ENCODE data around the gene RUSC1.
"Not testable (repeated sequence)": the region's sequence is repeated elsewhere in the genome, so short reads cannot be mapped to it uniquely, and the experiment has no call there.

The RUSC1 gene

DNA sequence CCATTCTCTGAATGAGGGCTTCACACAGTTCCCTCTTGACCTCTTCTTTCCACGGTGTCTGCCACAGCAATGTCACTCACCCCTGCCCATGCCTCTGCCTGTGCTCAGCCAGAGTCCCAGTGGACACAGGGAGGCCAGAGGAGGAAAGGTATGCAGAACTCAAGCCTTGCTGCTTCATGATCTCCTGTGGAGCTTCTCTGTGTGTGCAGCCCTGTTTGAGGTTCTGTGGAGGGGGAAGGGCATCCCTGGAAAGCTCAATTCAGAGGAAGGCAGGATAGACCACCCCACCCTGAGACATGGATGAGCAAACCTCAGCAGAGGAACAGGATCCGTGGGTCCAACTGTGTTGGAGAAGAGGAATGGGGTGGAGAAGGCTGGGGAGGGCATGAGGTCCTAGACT, 41.4 kb upstream of the RUSC1 start:
- Histone ChIP-seq H3K36me3 (ENCODE audit: insufficient read depth, low read length) (no peaks in the 10 kb centered on the region), H3K27ac (no peak overlapping the region), H3K9me3 (ENCODE audit: low read depth, low read length) (no peaks in the 10 kb centered on the region), H3K9ac (ENCODE audit: insufficient read length) (no peak overlapping the region), H3K4me3 (no peak overlapping the region)
- DNase-seq (ENCODE audit: low read depth, low spot score), result no peak
- TF ChIP-seq EZH2 (IDR thresholded peaks at IDR 0.05) (no peak), FOXP2 (optimal IDR thresholded peaks at IDR 0.05; ENCODE audit: control extremely low read depth, extremely low read length, insufficient read depth) (no peak), POLR2AphosphoS5 (IDR thresholded peaks at IDR 0.05; ENCODE audit: borderline replicate concordance, low read depth, low read length) (no peak)

DNA sequence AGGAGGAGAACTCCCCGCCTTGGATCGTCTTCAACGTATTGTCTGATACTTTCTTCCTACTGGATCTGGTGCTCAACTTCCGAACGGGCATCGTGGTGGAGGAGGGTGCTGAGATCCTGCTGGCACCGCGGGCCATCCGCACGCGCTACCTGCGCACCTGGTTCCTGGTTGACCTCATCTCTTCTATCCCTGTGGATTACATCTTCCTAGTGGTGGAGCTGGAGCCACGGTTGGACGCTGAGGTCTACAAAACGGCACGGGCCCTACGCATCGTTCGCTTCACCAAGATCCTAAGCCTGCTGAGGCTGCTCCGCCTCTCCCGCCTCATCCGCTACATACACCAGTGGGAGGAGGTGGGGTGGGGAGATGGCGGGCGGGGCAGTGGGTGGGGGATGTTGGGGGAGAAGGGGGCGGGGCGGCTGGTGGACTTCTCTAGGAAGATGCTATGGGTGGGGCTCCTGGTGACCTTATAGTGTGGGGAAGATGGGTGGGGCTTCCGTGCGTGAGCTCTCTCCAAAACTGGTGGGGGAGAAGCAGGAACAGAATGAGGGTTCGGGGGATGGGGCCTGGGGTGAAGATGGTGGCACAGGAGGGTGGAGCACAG, 38.1 kb upstream of the RUSC1 start:
- TF ChIP-seq FOXP2 (optimal IDR thresholded peaks at IDR 0.05; ENCODE audit: control extremely low read depth, extremely low read length, insufficient read depth), result no peak
- no peak for TF ChIP-seq POLR2AphosphoS5 (IDR thresholded peaks at IDR 0.05; ENCODE audit: borderline replicate concordance, low read depth, low read length)
- no peak for TF ChIP-seq EZH2 (IDR thresholded peaks at IDR 0.05)
- Histone ChIP-seq H3K36me3 (ENCODE audit: insufficient read depth, low read length) (no peaks in the 10 kb centered on the region), H3K9me3 (ENCODE audit: low read depth, low read length) (no peaks in the 10 kb centered on the region), H3K27ac (no peak overlapping the region), H3K9ac (ENCODE audit: insufficient read length) (no peak overlapping the region), H3K4me3 (no peak overlapping the region)
- no peak for DNase-seq (ENCODE audit: low read depth, low spot score)

DNA sequence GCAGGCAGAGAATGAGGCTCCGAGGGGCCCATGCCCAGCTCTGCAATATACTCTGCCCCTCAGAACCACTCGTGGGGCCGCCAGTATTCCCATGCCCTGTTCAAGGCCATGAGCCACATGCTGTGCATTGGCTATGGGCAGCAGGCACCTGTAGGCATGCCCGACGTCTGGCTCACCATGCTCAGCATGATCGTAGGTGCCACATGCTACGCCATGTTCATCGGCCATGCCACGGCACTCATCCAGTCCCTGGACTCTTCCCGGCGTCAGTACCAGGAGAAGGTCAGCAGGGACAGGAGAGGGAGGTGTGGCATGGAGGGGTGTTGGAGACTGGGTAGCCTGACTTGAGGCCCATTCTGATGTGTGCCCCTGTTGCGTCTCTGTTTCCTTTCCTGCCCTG, 36.2 kb upstream of the RUSC1 start:
- Histone ChIP-seq H3K4me3 (no peak overlapping the region), H3K9ac (ENCODE audit: insufficient read length) (no peak overlapping the region), H3K27ac (no peak overlapping the region), H3K9me3 (ENCODE audit: low read depth, low read length) (no peaks in the 10 kb centered on the region), H3K36me3 (ENCODE audit: insufficient read depth, low read length) (no peaks in the 10 kb centered on the region)
- TF ChIP-seq FOXP2 (optimal IDR thresholded peaks at IDR 0.05; ENCODE audit: control extremely low read depth, extremely low read length, insufficient read depth) (no peak), POLR2AphosphoS5 (IDR thresholded peaks at IDR 0.05; ENCODE audit: borderline replicate concordance, low read depth, low read length) (no peak), EZH2 (IDR thresholded peaks at IDR 0.05) (no peak)
- DNase-seq (ENCODE audit: low read depth, low spot score), result no peak

DNA sequence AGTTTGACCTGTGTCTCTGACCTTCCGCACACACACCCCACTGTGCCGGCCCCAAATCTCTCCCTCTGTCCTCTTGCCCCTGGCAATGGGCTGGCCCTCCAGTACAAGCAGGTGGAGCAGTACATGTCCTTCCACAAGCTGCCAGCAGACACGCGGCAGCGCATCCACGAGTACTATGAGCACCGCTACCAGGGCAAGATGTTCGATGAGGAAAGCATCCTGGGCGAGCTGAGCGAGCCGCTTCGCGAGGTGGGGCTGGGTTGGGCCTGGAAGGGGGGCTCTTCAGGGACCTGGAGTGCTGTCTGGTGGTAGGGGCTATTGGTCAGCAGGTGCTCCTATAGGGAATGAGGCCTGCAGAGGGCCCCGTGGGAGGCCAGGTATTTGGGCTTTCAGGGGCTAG, 35.6 kb upstream of the RUSC1 start:
- Histone ChIP-seq H3K27ac (no peak overlapping the region), H3K9ac (ENCODE audit: insufficient read length) (no peak overlapping the region), H3K9me3 (ENCODE audit: low read depth, low read length) (no peaks in the 10 kb centered on the region), H3K36me3 (ENCODE audit: insufficient read depth, low read length) (no peaks in the 10 kb centered on the region), H3K4me3 (no peak overlapping the region)
- no peak for TF ChIP-seq POLR2AphosphoS5 (IDR thresholded peaks at IDR 0.05; ENCODE audit: borderline replicate concordance, low read depth, low read length)
- no peak for TF ChIP-seq EZH2 (IDR thresholded peaks at IDR 0.05)
- TF ChIP-seq FOXP2 (optimal IDR thresholded peaks at IDR 0.05; ENCODE audit: control extremely low read depth, extremely low read length, insufficient read depth), result no peak
- DNase-seq (ENCODE audit: low read depth, low spot score), result no peak

DNA sequence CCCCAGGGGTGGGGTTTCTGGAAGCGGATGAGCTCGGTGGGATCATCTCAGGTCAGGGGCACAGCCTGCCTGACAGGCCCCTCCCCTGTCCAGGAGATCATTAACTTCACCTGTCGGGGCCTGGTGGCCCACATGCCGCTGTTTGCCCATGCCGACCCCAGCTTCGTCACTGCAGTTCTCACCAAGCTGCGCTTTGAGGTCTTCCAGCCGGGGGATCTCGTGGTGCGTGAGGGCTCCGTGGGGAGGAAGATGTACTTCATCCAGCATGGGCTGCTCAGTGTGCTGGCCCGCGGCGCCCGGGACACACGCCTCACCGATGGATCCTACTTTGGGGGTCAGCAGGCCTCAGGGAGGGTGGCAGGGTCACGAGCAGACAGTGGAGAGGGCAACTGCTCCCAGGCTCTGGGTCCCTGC, 35.1 kb upstream of the RUSC1 start:
- Histone ChIP-seq H3K9me3 (ENCODE audit: low read depth, low read length) (no peaks in the 10 kb centered on the region), H3K36me3 (ENCODE audit: insufficient read depth, low read length) (no peaks in the 10 kb centered on the region), H3K27ac (no peak overlapping the region), H3K9ac (ENCODE audit: insufficient read length) (no peak overlapping the region), H3K4me3 (no peak overlapping the region)
- no peak for TF ChIP-seq EZH2 (IDR thresholded peaks at IDR 0.05)
- no peak for TF ChIP-seq FOXP2 (optimal IDR thresholded peaks at IDR 0.05; ENCODE audit: control extremely low read depth, extremely low read length, insufficient read depth)
- TF ChIP-seq POLR2AphosphoS5 (IDR thresholded peaks at IDR 0.05; ENCODE audit: borderline replicate concordance, low read depth, low read length), result no peak
- DNase-seq (ENCODE audit: low read depth, low spot score), result no peak

DNA sequence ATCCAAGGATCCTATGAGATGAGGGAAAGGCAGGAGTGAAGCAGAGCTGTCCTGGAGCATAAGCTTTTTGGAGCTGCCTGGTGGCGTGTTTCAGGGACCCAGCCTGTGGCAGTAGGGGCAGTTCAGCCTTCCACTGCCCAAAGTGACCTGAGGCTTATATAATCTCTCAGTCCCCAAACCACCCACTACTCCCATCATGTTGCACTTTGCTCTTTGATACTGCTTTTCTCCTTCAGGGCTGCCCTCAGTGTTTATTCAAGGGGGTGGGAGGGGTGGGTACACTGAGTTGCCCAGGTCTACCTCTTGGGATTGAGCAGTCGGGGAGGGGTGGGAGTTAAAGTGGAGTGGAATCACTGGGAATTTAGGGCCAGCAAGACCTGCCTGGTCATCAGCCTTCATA, 34.1 kb upstream of the RUSC1 start:
- H3K9ac ChIP-seq (ENCODE audit: insufficient read length), result no peak overlapping the region
- no peaks in the 10 kb centered on the region for H3K9me3 ChIP-seq (ENCODE audit: low read depth, low read length)
- TF ChIP-seq POLR2AphosphoS5 (IDR thresholded peaks at IDR 0.05; ENCODE audit: borderline replicate concordance, low read depth, low read length) (no peak), EZH2 (IDR thresholded peaks at IDR 0.05) (no peak), FOXP2 (optimal IDR thresholded peaks at IDR 0.05; ENCODE audit: control extremely low read depth, extremely low read length, insufficient read depth) (no peak)
- H3K27ac ChIP-seq, result no peak overlapping the region
- DNase-seq (ENCODE audit: low read depth, low spot score), result no peak
- no peak overlapping the region for H3K4me3 ChIP-seq
- H3K36me3 ChIP-seq (ENCODE audit: insufficient read depth, low read length), result no peaks in the 10 kb centered on the region

DNA sequence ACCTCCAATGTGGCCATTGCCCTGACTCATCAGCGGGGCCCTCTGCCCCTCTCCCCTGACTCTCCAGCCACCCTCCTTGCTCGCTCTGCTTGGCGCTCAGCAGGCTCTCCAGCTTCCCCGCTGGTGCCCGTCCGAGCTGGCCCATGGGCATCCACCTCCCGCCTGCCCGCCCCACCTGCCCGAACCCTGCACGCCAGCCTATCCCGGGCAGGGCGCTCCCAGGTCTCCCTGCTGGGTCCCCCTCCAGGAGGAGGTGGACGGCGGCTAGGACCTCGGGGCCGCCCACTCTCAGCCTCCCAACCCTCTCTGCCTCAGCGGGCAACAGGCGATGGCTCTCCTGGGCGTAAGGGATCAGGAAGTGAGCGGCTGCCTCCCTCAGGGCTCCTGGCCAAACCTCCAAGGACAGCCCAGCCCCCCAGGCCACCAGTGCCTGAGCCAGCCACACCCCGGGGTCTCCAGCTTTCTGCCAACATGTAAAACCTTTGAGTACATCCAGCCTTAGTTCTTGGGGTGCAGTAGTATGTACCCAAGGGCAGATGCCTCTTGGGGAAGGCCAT, 32.6 kb upstream of the RUSC1 start:
- no peak for DNase-seq (ENCODE audit: low read depth, low spot score)
- no peak overlapping the region for H3K9ac ChIP-seq (ENCODE audit: insufficient read length)

DNA sequence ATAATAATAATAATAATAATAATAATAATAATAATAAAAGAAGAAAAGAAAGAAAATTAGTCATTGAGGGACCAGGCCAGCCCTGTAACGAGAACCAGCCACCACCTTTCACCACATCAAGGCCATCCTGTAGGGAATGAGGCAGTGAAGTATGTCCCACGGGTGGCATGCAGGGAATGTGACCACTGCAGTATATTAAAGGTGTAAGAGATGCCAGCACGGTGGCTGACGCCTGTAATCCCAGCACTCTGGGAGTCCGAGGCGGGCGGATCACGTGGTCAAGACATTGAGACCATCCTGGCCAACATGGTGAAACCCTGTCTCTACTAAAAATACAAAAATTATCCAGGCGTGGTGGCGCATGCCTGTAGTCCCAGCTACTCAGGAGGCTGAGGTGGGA, 29.7 kb upstream of the RUSC1 start:
- not testable (repeated sequence) for H3K9ac ChIP-seq (ENCODE audit: insufficient read length); H3K4me3 ChIP-seq; H3K36me3 ChIP-seq (ENCODE audit: insufficient read depth, low read length); H3K9me3 ChIP-seq (ENCODE audit: low read depth, low read length); H3K27ac ChIP-seq; DNase-seq (ENCODE audit: low read depth, low spot score)

More for the DNA sequence above, 32.6 kb upstream of the RUSC1 start:
- H3K36me3 ChIP-seq (ENCODE audit: insufficient read depth, low read length), result no peaks in the 10 kb centered on the region
- TF ChIP-seq POLR2AphosphoS5 (IDR thresholded peaks at IDR 0.05; ENCODE audit: borderline replicate concordance, low read depth, low read length), result no peak
- no peak for TF ChIP-seq FOXP2 (optimal IDR thresholded peaks at IDR 0.05; ENCODE audit: control extremely low read depth, extremely low read length, insufficient read depth)
- TF ChIP-seq EZH2 (IDR thresholded peaks at IDR 0.05), result no peak
- H3K27ac ChIP-seq, result no peak overlapping the region
- H3K4me3 ChIP-seq, result no peak overlapping the region
- H3K9me3 ChIP-seq (ENCODE audit: low read depth, low read length), result no peaks in the 10 kb centered on the region

All from SK-N-MC (cell line).